ENCODE results near the gene NT5M.

NT5M gene

DNA sequence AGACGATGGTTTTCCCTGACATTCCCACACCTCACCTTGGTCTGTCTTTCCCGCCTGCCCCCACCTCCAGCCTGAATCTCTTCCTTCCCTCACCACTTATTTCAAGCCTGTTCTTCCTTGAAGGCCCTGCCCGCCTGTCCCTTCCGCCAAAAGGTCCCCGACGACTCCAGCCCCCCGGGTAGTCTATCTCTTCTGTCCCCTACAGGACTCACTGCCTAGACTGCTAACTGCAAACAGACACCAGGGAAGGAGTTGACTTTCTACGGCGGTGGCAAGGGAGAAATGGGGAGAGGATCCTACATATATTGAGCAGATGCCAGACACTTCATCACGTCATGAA, 53.7 kb downstream of the NT5M start:
- Mint-ChIP-seq H3K27ac (peak overlapping the region in 1 of 2 donors; percentile 46), H3K4me3 (no peak overlapping the region), H3K4me1 (ENCODE audit: low read depth in 2 of 2) (peaks cover 0 to 5% of the 10 kb centered on the region in 2 donors), H3K9me3 (no peaks in the 10 kb centered on the region), H3K36me3 (ENCODE audit: insufficient read depth) (no peaks in the 10 kb centered on the region), H3K27me3 (peaks cover 0 to 13% of the 10 kb centered on the region in 2 donors)
- DNase-seq (no peak), ATAC-seq (replicated peaks) (no peak)

- peaks cover under 1% of the 10 kb centered on the region for H3K36me3 Mint-ChIP-seq (ENCODE audit: insufficient read depth)
Observed at GRCh38 chr17:17358060-17358751, 55.0 kb downstream of the NT5M start.

DNA sequence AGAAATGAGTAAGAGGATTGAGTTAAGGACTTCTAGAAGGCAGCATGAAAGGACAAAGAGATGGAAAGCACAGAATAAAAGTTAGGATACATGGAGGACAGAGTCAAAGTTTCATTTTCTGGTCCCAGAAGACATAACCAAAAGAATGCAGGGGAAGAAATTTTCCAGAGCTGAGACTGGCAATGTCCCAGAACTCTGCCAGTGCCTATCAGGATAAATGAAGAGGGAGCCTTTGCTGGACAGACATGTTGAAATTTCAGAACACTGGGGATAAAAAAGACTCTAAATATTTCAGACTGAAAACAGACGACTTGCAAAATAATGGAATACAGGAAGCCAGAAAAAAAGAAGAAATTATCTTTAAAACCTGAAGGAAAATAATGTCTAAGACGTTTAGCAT, 55.7 kb downstream of the NT5M start:
- DNase-seq (no peak), ATAC-seq (replicated peaks) (no peak)
- Mint-ChIP-seq H3K4me1 (ENCODE audit: low read depth in 2 of 2) (peaks cover 10 to 13% of the 10 kb centered on the region in 2 donors), H3K9me3 (no peaks in the 10 kb centered on the region), H3K27me3 (peaks cover 0 to under 1% of the 10 kb centered on the region in 2 donors), H3K4me3 (no peak overlapping the region), H3K36me3 (ENCODE audit: insufficient read depth) (peaks cover 4% of the 10 kb centered on the region), H3K27ac (no peak overlapping the region)

More at GRCh38 chr17:17358060-17358751, 55.0 kb downstream of the NT5M start:
- DNase-seq = no peak
- Mint-ChIP-seq H3K4me1 (ENCODE audit: low read depth in 2 of 2) (peaks cover 3 to 7% of the 10 kb centered on the region in 2 donors), H3K27me3 (peaks cover 0 to 7% of the 10 kb centered on the region in 2 donors), H3K9me3 (no peaks in the 10 kb centered on the region), H3K27ac (no peak overlapping the region), H3K4me3 (no peak overlapping the region)
- no peak for ATAC-seq (replicated peaks)

DNA sequence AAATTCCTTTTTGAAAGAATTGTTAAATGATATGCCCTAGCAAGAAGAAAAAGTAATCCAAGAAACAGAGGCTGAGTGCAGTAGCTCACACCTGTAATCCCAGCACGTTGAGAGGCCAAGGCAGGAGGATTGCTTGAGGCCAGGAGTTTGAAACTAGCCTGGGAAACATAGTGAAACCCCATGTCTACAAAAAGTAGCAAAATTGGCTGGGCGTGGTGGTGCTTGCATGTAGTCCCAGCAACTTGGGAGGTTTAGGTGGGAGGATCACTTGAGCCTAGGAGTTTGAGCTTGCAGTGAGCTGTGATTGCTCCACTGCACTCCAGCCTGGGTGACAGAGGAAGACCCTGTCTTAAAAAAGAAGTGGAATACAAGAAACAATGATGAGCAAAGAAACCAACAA, 56.1 kb downstream of the NT5M start:
- H3K4me1 Mint-ChIP-seq (ENCODE audit: low read depth in 2 of 2) = peaks cover 12 to 17% of the 10 kb centered on the region in 2 donors
- H3K9me3 Mint-ChIP-seq = no peaks in the 10 kb centered on the region
- no peak for ATAC-seq (replicated peaks)

DNA sequence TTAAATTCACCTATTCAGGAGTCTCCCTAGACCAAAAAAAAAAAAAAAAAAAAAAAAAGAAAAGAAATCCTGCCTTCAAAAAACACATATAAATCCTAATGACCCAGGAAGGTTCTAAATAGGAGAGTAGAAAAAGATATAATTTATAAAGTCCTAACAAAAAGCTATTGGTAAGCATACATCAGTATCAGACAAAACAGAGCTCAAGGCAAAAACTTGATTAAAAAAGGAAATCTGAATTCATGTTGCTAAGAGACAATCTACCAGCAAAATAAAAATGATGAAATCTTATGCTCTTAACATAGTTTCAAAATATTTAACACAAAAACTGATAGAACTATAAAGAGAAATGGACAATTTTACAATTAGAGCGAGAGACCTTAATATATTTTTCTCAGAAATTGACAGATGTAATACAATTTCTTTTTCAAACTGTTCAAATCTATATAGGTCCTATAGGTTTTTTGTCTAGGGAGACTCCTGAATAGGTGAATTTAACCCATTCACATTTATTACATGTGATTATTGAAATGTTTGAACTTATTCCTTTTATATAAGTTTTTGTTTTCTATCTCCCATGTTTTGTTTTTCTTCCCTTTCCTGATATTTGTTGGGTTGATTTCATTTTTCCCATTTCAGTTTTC, 57.0 kb downstream of the NT5M start:
- ATAC-seq (replicated peaks) (no peak), DNase-seq (no peak)
- peaks cover 12% of the 10 kb centered on the region in 2 donors for H3K4me1 Mint-ChIP-seq (ENCODE audit: low read depth in 2 of 2)
- no peaks in the 10 kb centered on the region for H3K9me3 Mint-ChIP-seq
- H3K36me3 Mint-ChIP-seq (ENCODE audit: insufficient read depth) = peaks cover 4% of the 10 kb centered on the region
- H3K27me3 Mint-ChIP-seq = no peaks in the 10 kb centered on the region
- no peak overlapping the region for H3K4me3 Mint-ChIP-seq
- no peak overlapping the region for H3K27ac Mint-ChIP-seq

More for the DNA sequence above, 56.1 kb downstream of the NT5M start:
- peaks cover 4% of the 10 kb centered on the region for H3K36me3 Mint-ChIP-seq (ENCODE audit: insufficient read depth)
- H3K4me3 Mint-ChIP-seq = no peak overlapping the region
- H3K27me3 Mint-ChIP-seq = no peaks in the 10 kb centered on the region
- no peak for DNase-seq
- H3K27ac Mint-ChIP-seq = no peak overlapping the region

- Mint-ChIP-seq H3K4me1 (ENCODE audit: low read depth in 2 of 2) (peaks cover 12% of the 10 kb centered on the region in 2 donors), H3K4me3 (no peak overlapping the region), H3K27ac (no peak overlapping the region), H3K27me3 (peaks cover 0 to 4% of the 10 kb centered on the region in 2 donors), H3K36me3 (ENCODE audit: insufficient read depth) (peaks cover 4% of the 10 kb centered on the region), H3K9me3 (no peaks in the 10 kb centered on the region)
- ATAC-seq (replicated peaks) = no peak
- DNase-seq = no peak
Observed at GRCh38 chr17:17361543-17361866, 58.3 kb downstream of the NT5M start.

DNA sequence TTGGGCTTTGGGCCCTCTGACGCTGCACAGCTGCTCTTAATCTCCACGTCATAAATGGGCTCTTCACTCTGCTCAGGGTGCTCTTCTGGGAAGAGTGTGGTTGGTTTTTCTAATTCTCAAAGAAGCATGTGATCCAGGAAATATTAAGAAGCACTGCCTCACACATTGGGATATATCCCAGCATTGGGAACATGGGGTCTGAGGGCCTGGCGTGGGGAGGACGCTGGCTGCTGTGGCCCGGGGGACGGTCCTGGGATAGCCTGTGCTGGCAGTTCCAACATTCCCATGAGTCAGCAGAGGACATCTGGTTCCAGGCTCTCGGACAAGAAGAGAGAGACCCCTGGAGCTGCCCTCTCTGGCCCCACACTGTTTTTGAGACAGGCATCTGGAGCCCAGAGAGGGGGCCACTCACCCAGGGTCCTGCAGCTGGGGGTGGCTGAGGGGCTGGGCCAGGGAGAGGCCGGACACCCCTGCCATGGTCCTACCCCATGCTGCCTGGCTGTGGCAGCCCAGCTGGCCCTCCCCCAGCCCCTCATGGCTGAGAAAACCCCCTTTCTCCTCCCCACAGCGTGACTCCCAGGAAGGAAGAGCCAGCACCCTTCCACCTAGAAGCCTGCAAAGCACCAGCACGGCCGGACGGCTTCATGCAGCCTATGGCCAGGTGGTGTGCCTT, 58.8 kb downstream of the NT5M start:
- Mint-ChIP-seq H3K27me3 (peaks cover 0 to 5% of the 10 kb centered on the region in 2 donors), H3K4me1 (ENCODE audit: low read depth in 2 of 2) (peaks cover 12% of the 10 kb centered on the region in 2 donors), H3K36me3 (ENCODE audit: insufficient read depth) (peaks cover 4% of the 10 kb centered on the region), H3K4me3 (no peak overlapping the region), H3K9me3 (no peaks in the 10 kb centered on the region), H3K27ac (no peak overlapping the region)
- DNase-seq (no peak), ATAC-seq (replicated peaks) (no peak)

- ATAC-seq (replicated peaks) (no peak), DNase-seq (no peak)
- Mint-ChIP-seq H3K4me3 (no peak overlapping the region), H3K27ac (peak overlapping the region in 1 of 2 donors; percentile 92), H3K36me3 (ENCODE audit: insufficient read depth) (peaks cover 4% of the 10 kb centered on the region), H3K9me3 (no peaks in the 10 kb centered on the region), H3K27me3 (peaks cover 0 to 5% of the 10 kb centered on the region in 2 donors), H3K4me1 (ENCODE audit: low read depth in 2 of 2) (peaks cover 12% of the 10 kb centered on the region in 2 donors)
Observed at GRCh38 chr17:17362540-17362930, 59.4 kb downstream of the NT5M start.

GRCh38 chr17:17363638-17364337, 60.6 kb downstream of the NT5M start:
- peak overlapping the region; percentile 55 to 60 for H3K4me3 Mint-ChIP-seq
- peak overlapping the region; percentile 88 to 92 for H3K27ac Mint-ChIP-seq

DNA sequence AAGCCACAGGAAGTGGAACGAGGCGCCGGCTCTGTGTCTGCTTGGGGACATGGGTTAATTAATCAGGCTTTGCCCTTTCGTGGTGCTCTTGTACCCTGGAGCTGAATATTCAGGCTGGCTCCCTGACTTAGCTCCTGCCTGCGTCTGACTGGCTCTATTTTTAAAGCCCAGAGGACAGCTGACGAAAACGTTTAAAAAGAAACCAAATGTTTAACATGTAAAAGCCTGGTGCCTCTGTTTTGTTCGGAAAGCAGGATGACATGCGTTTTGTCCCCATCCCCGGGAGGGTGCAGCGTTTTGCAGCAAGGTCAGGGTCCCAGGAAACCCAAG, 61.1 kb downstream of the NT5M start:
- DNase-seq = no peak
- Mint-ChIP-seq H3K4me1 (ENCODE audit: low read depth in 2 of 2) (peaks cover 12% of the 10 kb centered on the region in 2 donors), H3K4me3 (no peak overlapping the region), H3K36me3 (ENCODE audit: insufficient read depth) (peaks cover 4% of the 10 kb centered on the region), H3K27me3 (peaks cover 0 to 5% of the 10 kb centered on the region in 2 donors), H3K9me3 (no peaks in the 10 kb centered on the region), H3K27ac (peak overlapping the region; percentile 88 to 92)
- no peak for ATAC-seq (replicated peaks)

More at GRCh38 chr17:17363638-17364337, 60.6 kb downstream of the NT5M start:
- Mint-ChIP-seq H3K36me3 (ENCODE audit: insufficient read depth) (peaks cover 4% of the 10 kb centered on the region), H3K27me3 (peaks cover 0 to 5% of the 10 kb centered on the region in 2 donors), H3K4me1 (ENCODE audit: low read depth in 2 of 2) (peaks cover 12% of the 10 kb centered on the region in 2 donors), H3K9me3 (no peaks in the 10 kb centered on the region)
- DNase-seq = peak; percentile 47 to 48 (median 47)
- ATAC-seq (replicated peaks) = peak; percentile 96

- H3K36me3 Mint-ChIP-seq (ENCODE audit: insufficient read depth) = peaks cover 4% of the 10 kb centered on the region
- H3K4me3 Mint-ChIP-seq = no peak overlapping the region
- peaks cover 0 to 5% of the 10 kb centered on the region in 2 donors for H3K27me3 Mint-ChIP-seq
- peaks cover 12% of the 10 kb centered on the region in 2 donors for H3K4me1 Mint-ChIP-seq (ENCODE audit: low read depth in 2 of 2)
- ATAC-seq (replicated peaks) (no peak), DNase-seq (no peak)
- H3K9me3 Mint-ChIP-seq = no peaks in the 10 kb centered on the region
- peak overlapping the region in 1 of 2 donors; percentile 42 for H3K27ac Mint-ChIP-seq
Observed at GRCh38 chr17:17365476-17366110, 62.4 kb downstream of the NT5M start.

DNA sequence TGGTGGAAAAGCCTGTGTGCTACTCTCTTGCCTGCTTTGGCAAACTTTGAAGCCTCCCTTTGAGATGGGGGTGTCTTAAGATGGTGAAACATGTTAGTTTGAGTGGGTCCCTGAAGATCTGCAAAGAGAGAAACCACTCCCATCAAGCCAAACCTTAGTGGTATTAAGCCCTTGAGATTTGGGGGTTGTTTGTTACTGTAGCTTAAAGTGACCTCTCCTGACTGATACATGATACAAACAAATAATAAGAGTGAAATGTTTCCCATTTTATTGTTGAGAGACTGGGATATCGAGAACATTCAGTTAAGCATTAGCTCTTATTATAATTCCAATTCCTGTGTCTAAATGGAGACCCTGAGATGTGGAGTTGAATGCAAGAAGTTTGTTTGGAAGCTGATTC, 63.1 kb downstream of the NT5M start:
- ATAC-seq (replicated peaks) = no peak
- Mint-ChIP-seq H3K4me1 (ENCODE audit: low read depth in 2 of 2) (peaks cover 12% of the 10 kb centered on the region in 2 donors), H3K4me3 (no peak overlapping the region), H3K9me3 (no peaks in the 10 kb centered on the region), H3K27ac (peak overlapping the region in 1 of 2 donors; percentile 42), H3K27me3 (peaks cover 0 to 5% of the 10 kb centered on the region in 2 donors), H3K36me3 (ENCODE audit: insufficient read depth) (peaks cover 4% of the 10 kb centered on the region)
- DNase-seq = no peak
